Nephron progenitor cell (in vitro differentiated cells): ENCODE measurements around the gene TAPBPL.

Experiments
- DNase-seq: peaks from one replicate; pipeline ENCODE4 v3.0.0; 2021
- H3K27ac Mint-ChIP-seq: 2 replicates; pipeline ENCODE4 v1.8.0; 2021; ENCODE audit warnings: mild to moderate bottlenecking, moderate library complexity, mixed read lengths
- H3K27me3 Mint-ChIP-seq: 2 replicates; pipeline ENCODE4 v1.8.0; 2021; ENCODE audit warnings: mild to moderate bottlenecking, low read depth, mixed read lengths; ENCODE audit not compliant: poor library complexity
- H3K36me3 Mint-ChIP-seq: 2 replicates; pipeline ENCODE4 v1.8.0; 2021; ENCODE audit warnings: low read depth, mixed read lengths
- H3K4me1 Mint-ChIP-seq: 2 replicates; pipeline ENCODE4 v1.8.0; 2021; ENCODE audit warnings: mixed read lengths
- H3K4me3 Mint-ChIP-seq: 2 replicates; pipeline ENCODE4 v1.8.0; 2021; ENCODE audit warnings: mild to moderate bottlenecking, moderate library complexity, mixed read lengths
- H3K9me3 Mint-ChIP-seq: 2 replicates; pipeline ENCODE4 v1.8.0; 2021; ENCODE audit warnings: mild to moderate bottlenecking, moderate library complexity, mixed read lengths
- CTCF ChIP-seq: fragments of 200-600 bp; sonication (generic); IDR thresholded peaks from 2 replicates; pipeline ENCODE4 v1.5.0; 2021; ENCODE audit warnings: antibody characterized with exemption

TAPBPL gene

GRCh38 chr12:6500466-6500865 is 48.6 kb downstream of the TAPBPL start:
- Mint-ChIP-seq H3K4me1 (peaks cover 10% of the 10 kb centered on the region), H3K4me3 (no peak overlapping the region), H3K27me3 (no peaks in the 10 kb centered on the region), H3K9me3 (no peaks in the 10 kb centered on the region), H3K36me3 (peaks cover 48% of the 10 kb centered on the region), H3K27ac (peak overlapping the region; percentile 27)
- no peak for DNase-seq
- no peak for TF ChIP-seq CTCF

- no peak for DNase-seq
- no peaks in the 10 kb centered on the region for H3K9me3 Mint-ChIP-seq
- TF ChIP-seq CTCF, result no peak
- peaks cover 59% of the 10 kb centered on the region for H3K36me3 Mint-ChIP-seq
- H3K4me1 Mint-ChIP-seq, result peaks cover 8% of the 10 kb centered on the region
- H3K27me3 Mint-ChIP-seq, result no peaks in the 10 kb centered on the region
- peak overlapping the region; percentile 57 for H3K27ac Mint-ChIP-seq
- no peak overlapping the region for H3K4me3 Mint-ChIP-seq
Measured at GRCh38 chr12:6507102-6507998, 55.5 kb downstream of the TAPBPL start.

GRCh38 chr12:6508087-6508486 is 56.2 kb downstream of the TAPBPL start:
- Mint-ChIP-seq H3K4me3 (no peak overlapping the region), H3K27ac (no peak overlapping the region), H3K4me1 (peaks cover 8% of the 10 kb centered on the region), H3K36me3 (peaks cover 64% of the 10 kb centered on the region), H3K27me3 (no peaks in the 10 kb centered on the region), H3K9me3 (no peaks in the 10 kb centered on the region)
- no peak for DNase-seq
- TF ChIP-seq CTCF, result no peak
